NB4 (cell line): ENCODE results near the gene SAP25.

ENCODE experiments used
- CTCF ChIP-seq: IDR thresholded peaks from one replicate; pipeline ENCODE4 v1.5.1; 2012; ENCODE audit warnings: low read depth, low read length
- MYC ChIP-seq: IDR thresholded peaks from 2 replicates; pipeline ENCODE4 v1.6.1; 2011; ENCODE audit warnings: low read depth, low read length
- POLR2A ChIP-seq: IDR thresholded peaks from 2 replicates; pipeline ENCODE4 v1.6.1; 2011; ENCODE audit warnings: mild to moderate bottlenecking; ENCODE audit not compliant: insufficient read length; ENCODE audit errors: extremely low read depth

- no peak for TF ChIP-seq CTCF
- TF ChIP-seq MYC, result no peak
- TF ChIP-seq POLR2A, result no peak
Measured at GRCh38 chr7:100620804-100621203, 47.1 kb upstream of the SAP25 start.
